ENCODE data around the gene NID1.

The NID1 gene

GRCh38 chr1:235954306-235955283 is 110.3 kb downstream of the NID1 start:
- peak; percentile 80 for DNase-seq

GRCh38 chr1:235953801-235954200 is 111.1 kb downstream of the NID1 start:
- no peak for DNase-seq

- DNase-seq: no peak
Measured at GRCh38 chr1:235952950-235953615, 111.8 kb downstream of the NID1 start.

GRCh38 chr1:235951661-235952060 is 113.2 kb downstream of the NID1 start:
- no peak for DNase-seq

GRCh38 chr1:235950318-235950717 is 114.6 kb downstream of the NID1 start:
- DNase-seq: no peak

GRCh38 chr1:235948774-235949427 is 116.0 kb downstream of the NID1 start:
- DNase-seq: no peak

GRCh38 chr1:235947989-235948388 is 116.9 kb downstream of the NID1 start:
- DNase-seq: no peak

GRCh38 chr1:235946571-235946981 is 118.3 kb downstream of the NID1 start:
- no peak for DNase-seq

- peak; percentile 58 for DNase-seq
Measured at GRCh38 chr1:235945775-235946570, 118.9 kb downstream of the NID1 start.

- DNase-seq: no peak
Measured at GRCh38 chr1:235943581-235944114, 121.2 kb downstream of the NID1 start.

GRCh38 chr1:235942979-235943575 is 121.8 kb downstream of the NID1 start:
- DNase-seq: no peak

GRCh38 chr1:235942625-235942934 is 122.3 kb downstream of the NID1 start:
- DNase-seq: no peak

GRCh38 chr1:235941876-235942624 is 122.8 kb downstream of the NID1 start:
- no peak for DNase-seq

GRCh38 chr1:235940285-235940684 is 124.6 kb downstream of the NID1 start:
- DNase-seq: peak; percentile 61

- no peak for DNase-seq
Measured at GRCh38 chr1:235939480-235939775, 125.5 kb downstream of the NID1 start.

GRCh38 chr1:235938709-235939479 is 126.0 kb downstream of the NID1 start:
- no peak for DNase-seq

- no peak for DNase-seq
Measured at GRCh38 chr1:235937123-235937522, 127.8 kb downstream of the NID1 start.

GRCh38 chr1:235935235-235936225 is 129.4 kb downstream of the NID1 start:
- no peak for DNase-seq

GRCh38 chr1:235933766-235934116 is 131.1 kb downstream of the NID1 start:
- no peak for DNase-seq

All from CD4-positive, alpha-beta T cell treated with Interferon gamma for 1 hour (primary cell).